Heart left ventricle (tissue), 16 donors: ENCODE results near the gene DBNDD1. TPM values are rescaled to one million over a fixed set of nuclear protein-coding genes. Genes with fewer than 3 reads are reported as not detected.
"Not testable (repeated sequence)": the region's sequence is repeated elsewhere in the genome, so short reads cannot be mapped to it uniquely, and the experiment has no call there.

Experiments used
- ATAC-seq, 4 donors: fragments of 200-7000 bp; cut with Tn5 transposase; one replicate each; pipeline ENCODE4 v1.9.1; 2020 to 2022; ENCODE audit warnings: moderate library complexity in 4 of 4, mild to moderate bottlenecking in 3 of 4, moderate number of reproducible peaks in 1 of 4
- DNase-seq, 5 donors: peaks; one replicate each; pipeline ENCODE4 v3.0.0-alpha.2; 2020
- H3K27ac ChIP-seq, 12 donors: fragments of 200-600 bp; sonication (generic) in 4 of 12; one replicate each; pipeline versions ENCODE4 v1.5.0 to v1.8.0; 2016 to 2022; ENCODE audit warnings: mild to moderate bottlenecking in 2 of 12
- H3K27me3 ChIP-seq, 9 donors: fragments of 200-600 bp; sonication (generic) in 2 of 9; one replicate each; pipeline versions ENCODE4 v1.5.1 to v1.8.0; 2016 to 2022; ENCODE audit warnings: mild to moderate bottlenecking in 3 of 9
- H3K36me3 ChIP-seq, 9 donors: fragments of 200-600 bp; sonication (generic) in 2 of 9; one replicate each; pipeline versions ENCODE4 v1.5.0 to v1.8.0; 2018 to 2022; ENCODE audit warnings: mild to moderate bottlenecking in 2 of 9
- H3K4me1 ChIP-seq, 12 donors: fragments of 200-600 bp; sonication (generic) in 4 of 12; one replicate each; pipeline versions ENCODE4 v1.5.0 to v1.8.0; 2016 to 2022; ENCODE audit warnings: mild to moderate bottlenecking in 3 of 12
- H3K4me3 ChIP-seq, 12 donors: fragments of 200-600 bp; sonication (generic) in 4 of 12; one replicate each; pipeline versions ENCODE4 v1.5.0 to v1.8.0; 2017 to 2022; ENCODE audit warnings: mild to moderate bottlenecking in 9 of 12, moderate library complexity in 4 of 12
- H3K9me3 ChIP-seq, 12 donors: fragments of 200-600 bp; sonication (generic) in 4 of 12; one replicate each; pipeline versions ENCODE4 v1.5.0 to v1.8.0; 2016 to 2022; ENCODE audit warnings: mild to moderate bottlenecking in 1 of 12
- CTCF ChIP-seq, 12 donors: fragments of 200-600 bp; sonication (generic) in 4 of 12; IDR thresholded peaks; one replicate each; pipeline versions ENCODE4 v1.5.0 to v1.8.0; 2018 to 2022; ENCODE audit warnings: antibody characterized with exemption in 12 of 12, mild to moderate bottlenecking in 5 of 12
- POLR2A ChIP-seq, 2 donors: fragments of 450-650 bp; IDR thresholded peaks; one replicate each; pipeline ENCODE4 v1.6.1; 2017; ENCODE audit warnings: antibody characterized with exemption in 2 of 2, mild to moderate bottlenecking in 2 of 2, moderate library complexity in 2 of 2
- WGBS, 4 donors: extraction: QIAGEN DNeasy Blood & Tissue Kit in 2 of 4; methylation state at CpG; one replicate each; pipeline versions ENCODE4 v1.1.5 to v1.1.7; 2013 to 2018; 5-methylcytosine and 5-hydroxymethylcytosine counted together
- intact Hi-C, 10 donors: fragments of 100-400 bp; cut with DNase I; formaldehyde crosslinking; loops; one replicate each; pipeline versions ENCODE4 v1.11.1 to v1.14.2; 2022
- polyA plus RNA-seq, 2 donors: library from polyadenylated mRNA; stranded (reverse); fragments of 200-250 nt; gene quantifications; one replicate each; pipeline ENCODE4 v1.2.3, GENCODE V29; 2013
- total RNA-seq, 9 donors: library from RNA; depleted of rRNA in 2 of 9; stranded (reverse); fragments of >200 nt in 2 of 9; fragmentation: NEBNext Ultra II Directional in 3 of 9; extraction: Animal tissue kit (Norgen Biotek cat#: 25700) in 3 of 9; gene quantifications; one replicate each; pipeline versions ENCODE4 v1.1.0 to v1.2.4, GENCODE V29; 2016 to 2023
- donor health status: ischemic (EF 13 %, LVEDD 7.1; RV severe dilation, severe dysfunction).
- donor health status: healthy with polysubstance abuse.
- donor health status: DM: no; HTN: yes; CAD: no.
- donor health status: DM: no; HTN: no; CAD: no.
- donor health status: ischemic (EF 25% LVEDD 6.9; RV normal size, moderate dysfunction).
- donor health status: ischemic (EF 25% LVEDD 5.7; RV mildly dilated, moderate dysfunction).
- donor health status: healthy.
- donor health status: DM: yes; HTN: yes; CAD: no.
- donor health status: ischemic (EF 35%, LVEDD 5.7; RV mildly dilated, moderate dysfunction).
- donor health status: nonischemic (EF 11% LVEDD 7.7; RV severe dilation, severe dysfunction).
- donor health status: DM: yes; HTN: yes; CAD: no.
- donor health status: PGD.
- donor health status: ischemic (EF 29% LVEDD 5.4; RV normal size, mild dysfunction).
- donor health status: nonischemic (EF 23%, LVEDD 6.1; RV moderate dilation, normal function).

Gene DBNDD1
- total and polyA plus RNA-seq, 11 donors: 1.4 to 16.0 (median 4.4) TPM

GRCh38 chr16:90010676-90011507 lies 8.4 kb downstream of the DBNDD1 start:
- intact Hi-C loops: no loop called here
- peak in 1 of 5 donors; percentile 49 for DNase-seq
- Histone ChIP-seq H3K4me1 (peaks cover 0 to 8% (median 0%) of the 10 kb centered on the region in 12 donors), H3K4me3 (no peak overlapping the region), H3K27me3 (no peaks in the 10 kb centered on the region), H3K9me3 (no peaks in the 10 kb centered on the region), H3K27ac (no peak overlapping the region), H3K36me3 (no peaks in the 10 kb centered on the region)
- 83 to 89% (median 85%) methylated on average over 14 to 22 of the region's 22 CpGs for WGBS, 4 donors
- TF ChIP-seq CTCF (IDR thresholded peaks at IDR 0.05) (no peak), POLR2A (IDR thresholded peaks at IDR 0.05) (no peak)
- ATAC-seq: no peak

GRCh38 chr16:90009172-90009899 lies 9.9 kb downstream of the DBNDD1 start:
- DNase-seq: no peak

DNA sequence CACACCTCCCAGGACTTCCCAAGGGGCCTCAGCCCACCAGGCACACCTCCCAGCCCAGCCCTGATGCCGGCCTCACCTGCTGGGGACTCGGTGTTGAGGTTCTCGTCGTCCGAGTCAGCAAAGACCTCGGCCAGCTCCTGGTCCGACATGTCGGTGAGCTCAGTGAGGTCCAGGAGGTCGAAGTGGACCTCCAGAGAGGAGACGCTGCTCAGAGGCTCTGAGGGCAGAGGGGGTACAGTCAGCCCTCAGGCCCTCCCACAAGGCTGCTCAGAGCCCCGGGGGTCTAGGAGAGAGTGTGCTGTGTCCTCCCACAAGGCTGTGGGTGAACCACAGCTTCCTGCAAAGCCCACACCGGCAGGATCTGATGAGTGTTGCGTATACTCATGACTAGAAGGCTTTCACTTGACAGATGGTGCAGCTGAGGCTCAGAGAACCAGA lies 10.5 kb downstream of the DBNDD1 start:
- ATAC-seq (no peak), DNase-seq (no peak)
- TF ChIP-seq CTCF (IDR thresholded peaks at IDR 0.05): no peak
- TF ChIP-seq POLR2A (IDR thresholded peaks at IDR 0.05): no peak
- Histone ChIP-seq H3K4me3 (peak overlapping the region in 1 of 12 donors; percentile 16), H3K27ac (no peak overlapping the region), H3K9me3 (no peaks in the 10 kb centered on the region), H3K4me1 (peaks cover 0 to 8% (median 0%) of the 10 kb centered on the region in 12 donors), H3K36me3 (no peaks in the 10 kb centered on the region), H3K27me3 (no peaks in the 10 kb centered on the region)
- 75 to 82% (median 77%) methylated on average over 9 to 13 of the region's 13 CpGs for WGBS, 4 donors
- intact Hi-C loops: no loop called here

More at GRCh38 chr16:90009172-90009899, 9.9 kb downstream of the DBNDD1 start:
- no peak overlapping the region for H3K27ac ChIP-seq
- no peak for ATAC-seq
- no peaks in the 10 kb centered on the region for H3K9me3 ChIP-seq
- intact Hi-C loops: no loop called here
- H3K4me3 ChIP-seq: peak overlapping the region in 1 of 12 donors; percentile 16
- H3K27me3 ChIP-seq: no peaks in the 10 kb centered on the region
- no peak for TF ChIP-seq CTCF (IDR thresholded peaks at IDR 0.05)
- no peak for TF ChIP-seq POLR2A (IDR thresholded peaks at IDR 0.05)
- 86 to 92% (median 88%) methylated on average over 10 to 22 of the region's 22 CpGs for WGBS, 4 donors
- no peaks in the 10 kb centered on the region for H3K36me3 ChIP-seq
- H3K4me1 ChIP-seq: peaks cover 0 to 8% (median 0%) of the 10 kb centered on the region in 12 donors

GRCh38 chr16:90007635-90008234 lies 11.5 kb downstream of the DBNDD1 start:
- ATAC-seq, H3K27ac ChIP-seq, H3K27me3 ChIP-seq, H3K9me3 ChIP-seq, H3K4me3 ChIP-seq, intact Hi-C loops, DNase-seq, H3K36me3 ChIP-seq, H3K4me1 ChIP-seq: not testable (repeated sequence)
- 73 to 84% (median 76%) methylated on average over 12 to 13 of the region's 13 CpGs for WGBS, 4 donors
